Brain pericyte (primary cell): Measurements from ENCODE around the gene VSIR.

Source experiments
- DNase-seq: peaks from one replicate; pipeline ENCODE4 v3.0.0-alpha.2; 2012; ENCODE audit warnings: low read depth, low spot score

Gene VSIR

DNA sequence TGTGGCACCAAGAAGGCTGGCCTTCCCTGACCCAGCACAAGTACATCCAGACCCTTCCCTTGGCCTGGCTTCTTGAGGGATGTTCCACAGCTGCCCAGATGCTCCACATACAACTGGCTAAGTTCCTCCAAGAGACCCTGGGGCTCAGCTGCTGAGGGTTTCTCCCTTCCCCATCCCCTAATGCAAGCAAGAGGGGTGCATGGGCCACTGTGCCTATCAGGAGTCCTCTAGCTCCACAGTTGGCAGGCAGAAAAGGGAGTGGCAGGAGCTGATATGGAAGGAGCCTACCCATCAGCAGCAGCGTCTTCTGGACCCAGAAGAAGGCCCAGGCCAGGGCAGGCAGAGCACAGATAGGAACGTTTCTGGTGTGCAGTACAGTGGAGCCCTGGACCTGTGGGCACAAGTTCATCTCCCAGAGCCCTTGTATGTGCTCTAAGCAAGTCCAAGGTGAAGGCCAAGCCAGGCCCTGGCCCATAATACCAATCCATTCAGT is 26.2 kb downstream of the VSIR start:
- DNase-seq: no peak

DNA sequence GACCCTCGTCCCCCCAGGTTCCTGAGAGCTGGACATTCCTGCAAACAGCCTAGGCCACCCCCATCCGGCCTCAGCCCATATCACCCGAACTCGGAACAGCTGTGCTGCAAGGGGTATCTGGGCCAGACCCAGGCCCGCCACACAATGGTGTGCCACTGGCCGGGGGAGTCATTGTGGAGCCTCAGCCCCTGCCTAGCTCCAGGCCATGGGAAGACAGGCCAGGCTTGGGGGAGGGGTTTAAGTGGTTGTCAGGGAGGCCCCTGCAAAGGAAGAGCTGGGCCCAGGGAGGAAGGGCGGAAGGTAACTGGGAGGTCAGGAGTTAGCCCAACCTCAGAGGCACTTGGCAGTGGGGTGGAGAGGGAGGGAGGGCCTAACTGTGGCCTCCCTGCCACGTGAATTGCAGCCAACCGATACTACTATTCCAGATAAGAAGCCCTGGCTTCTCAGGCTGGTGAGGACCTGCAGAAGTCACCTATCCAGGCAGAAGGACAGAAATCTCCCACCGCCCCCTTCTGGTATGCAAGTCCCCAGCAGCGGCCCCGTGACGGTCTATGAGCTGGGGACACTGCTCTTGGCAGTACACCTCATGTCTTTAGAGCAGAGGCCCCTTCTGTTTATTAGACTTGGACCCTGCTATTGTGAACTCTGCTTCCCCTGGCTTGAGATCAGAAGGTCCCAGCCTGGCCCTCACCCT is 26.8 kb downstream of the VSIR start:
- DNase-seq: no peak

DNA sequence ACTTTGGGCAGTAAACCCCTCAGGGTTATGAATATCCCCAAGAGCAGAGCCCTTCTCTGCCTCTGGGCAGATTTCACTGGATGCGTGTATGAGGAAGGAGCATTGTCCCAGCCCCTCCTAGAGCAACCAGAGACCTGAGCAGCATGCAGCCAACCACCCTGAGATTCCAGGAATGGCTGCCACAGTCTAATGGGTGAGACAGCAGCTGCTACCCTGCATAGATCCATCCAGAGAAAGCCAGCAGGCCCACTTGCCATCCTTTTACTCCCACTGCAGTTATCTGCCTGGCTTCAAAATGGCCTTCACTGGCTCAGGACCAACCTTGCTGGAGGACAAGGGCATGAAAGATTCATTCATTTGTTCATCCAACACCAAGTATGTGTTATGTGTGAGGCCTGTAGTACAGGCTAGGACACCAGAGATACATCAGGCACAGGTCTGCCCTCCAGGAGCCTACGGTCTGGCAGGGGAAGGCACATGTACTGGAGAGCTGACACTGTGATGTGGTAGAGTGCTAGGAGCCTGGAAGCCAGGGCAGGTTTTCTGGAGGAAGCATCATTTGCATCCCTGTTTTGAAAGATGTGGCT is 27.6 kb downstream of the VSIR start:
- DNase-seq: no peak

DNA sequence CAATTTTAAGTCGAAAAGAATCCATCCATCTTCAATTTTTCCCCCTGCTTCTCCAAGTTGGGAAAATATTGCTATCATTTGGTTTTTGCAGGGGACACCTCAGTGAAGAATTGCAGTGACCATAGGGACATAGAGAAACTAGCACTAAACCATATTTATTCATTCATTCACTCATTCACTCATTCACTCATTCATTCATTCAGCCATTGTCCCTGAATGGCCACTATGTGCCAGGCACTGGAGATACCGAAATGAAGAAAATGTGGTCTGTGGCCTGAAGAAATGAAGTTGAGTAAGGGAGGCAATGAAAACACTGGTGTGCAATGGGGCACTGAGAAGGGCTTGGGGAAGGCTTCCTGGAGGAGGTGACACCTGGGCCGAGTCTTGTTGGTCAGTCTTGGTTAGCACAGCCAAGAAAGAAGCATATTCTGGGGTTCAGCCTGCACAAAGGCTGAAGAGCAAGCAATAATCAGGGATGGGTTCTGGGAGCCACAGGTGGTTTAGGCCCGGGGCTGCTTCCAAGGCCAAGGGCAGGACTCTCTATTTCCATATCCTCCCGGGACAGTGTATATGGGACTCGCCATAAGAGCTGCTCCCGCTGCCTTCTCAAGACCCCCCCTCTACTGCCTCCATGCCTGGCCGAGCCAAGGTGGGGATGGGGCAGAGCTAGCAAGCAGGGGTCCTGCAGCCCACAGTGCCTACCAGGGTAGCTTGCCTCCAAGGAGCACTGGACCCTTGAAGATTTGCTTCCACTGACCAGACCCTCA is 28.2 kb downstream of the VSIR start:
- no peak for DNase-seq

DNA sequence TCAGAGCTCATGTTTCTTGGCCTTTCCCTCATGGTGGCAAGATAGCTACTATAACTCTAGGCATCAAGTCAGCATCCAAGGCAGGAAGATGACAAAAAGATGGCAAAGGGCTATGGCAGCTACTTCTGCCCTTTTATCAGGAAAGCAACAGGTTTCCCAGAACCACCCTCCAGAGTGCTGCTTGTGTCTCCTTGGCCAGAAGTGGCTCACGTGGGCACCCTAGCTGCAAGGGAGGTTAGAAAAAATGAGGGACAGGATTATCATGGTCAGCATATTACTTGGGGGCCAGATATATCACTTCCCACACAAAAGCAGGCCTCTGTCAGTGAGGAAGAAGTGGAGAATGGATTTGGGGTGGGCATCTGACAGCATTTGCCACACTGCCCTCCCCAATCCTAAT is 29.5 kb downstream of the VSIR start:
- no peak for DNase-seq

DNA sequence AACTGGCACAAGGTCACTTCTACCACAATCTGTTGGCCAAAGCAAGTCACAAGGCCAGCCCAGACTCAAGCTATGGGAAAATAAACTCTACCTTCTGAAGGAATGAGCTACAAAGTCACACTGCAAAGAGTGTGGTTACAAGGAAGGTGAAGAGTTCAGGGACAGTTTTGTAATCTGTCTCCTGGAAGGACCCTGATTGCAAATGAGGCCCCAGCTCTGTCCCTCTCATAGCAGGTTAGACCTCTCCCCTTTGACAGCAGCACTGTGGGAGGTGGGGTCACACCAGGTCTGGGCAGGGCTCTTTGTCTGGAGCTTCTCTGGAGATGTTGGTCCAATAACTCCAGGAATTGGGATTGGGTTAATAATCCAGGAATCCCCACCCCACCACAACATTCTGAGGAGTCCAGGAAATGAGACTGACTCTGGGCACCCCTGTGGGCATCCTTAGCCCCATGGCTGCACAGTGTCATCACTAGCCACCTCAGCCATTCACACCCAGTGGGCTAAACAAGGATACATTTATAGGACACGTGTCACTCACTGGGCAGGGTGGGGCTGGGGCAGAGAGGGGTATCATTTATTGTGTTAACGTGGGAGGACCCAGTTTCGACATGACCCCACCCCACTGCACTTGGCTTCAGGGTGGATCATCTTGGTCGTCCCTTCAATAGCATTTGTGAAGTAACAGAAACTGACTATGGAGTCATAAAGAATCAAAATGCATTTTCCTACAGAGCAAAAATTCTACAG is 30.1 kb downstream of the VSIR start:
- DNase-seq: no peak

DNA sequence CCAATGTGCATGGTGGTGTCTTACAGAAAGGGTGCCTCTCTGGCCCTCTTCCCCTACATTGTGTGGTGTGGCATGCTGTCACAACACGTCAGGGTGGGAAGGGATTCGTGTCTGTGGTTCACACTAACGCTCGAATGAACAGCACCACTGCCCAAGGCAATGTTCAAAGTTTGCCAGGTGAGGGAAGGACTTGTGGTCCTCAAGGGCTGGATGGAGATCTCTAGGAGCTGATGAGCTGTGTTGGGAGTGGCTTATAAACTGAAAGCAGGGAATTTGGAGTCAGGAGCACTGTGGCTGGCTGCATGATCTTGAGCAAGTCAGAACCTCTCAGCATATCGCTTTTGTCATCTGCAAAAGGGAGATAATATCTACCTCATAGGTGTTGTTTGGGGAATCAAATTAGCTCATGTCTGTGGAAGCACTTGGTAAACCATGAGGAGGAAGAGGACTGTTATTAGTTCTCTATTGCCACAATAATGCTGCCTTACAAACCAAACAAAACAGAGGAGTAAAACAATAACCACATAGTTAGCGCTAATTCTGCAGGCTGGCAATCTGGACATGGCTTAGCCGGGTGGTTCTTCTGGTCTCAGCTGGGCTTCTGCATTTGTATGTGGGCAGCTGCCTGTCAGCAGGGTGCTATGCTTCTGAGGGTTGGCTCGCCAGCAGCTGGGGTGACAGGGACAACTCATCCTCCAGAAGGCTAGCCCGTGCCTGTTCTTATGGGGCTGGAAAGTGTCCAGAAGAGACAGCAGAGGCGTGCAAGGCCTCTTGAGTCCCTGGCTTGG is 30.8 kb downstream of the VSIR start:
- no peak for DNase-seq

DNA sequence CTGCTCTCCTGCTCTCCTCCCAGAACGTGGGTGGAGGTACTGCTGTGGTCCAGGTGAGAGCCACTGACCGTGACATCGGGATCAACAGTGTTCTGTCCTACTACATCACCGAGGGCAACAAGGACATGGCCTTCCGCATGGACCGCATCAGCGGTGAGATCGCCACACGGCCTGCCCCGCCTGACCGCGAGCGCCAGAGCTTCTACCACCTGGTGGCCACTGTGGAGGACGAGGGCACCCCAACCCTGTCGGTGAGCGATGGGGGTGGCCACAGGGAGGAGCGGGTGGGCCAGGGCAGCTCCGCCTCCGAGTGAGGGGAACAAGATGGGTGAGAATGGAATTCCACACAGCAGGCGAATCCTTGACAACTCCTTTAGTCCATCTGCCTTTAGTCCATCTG is 31.6 kb downstream of the VSIR start:
- DNase-seq: no peak

DNA sequence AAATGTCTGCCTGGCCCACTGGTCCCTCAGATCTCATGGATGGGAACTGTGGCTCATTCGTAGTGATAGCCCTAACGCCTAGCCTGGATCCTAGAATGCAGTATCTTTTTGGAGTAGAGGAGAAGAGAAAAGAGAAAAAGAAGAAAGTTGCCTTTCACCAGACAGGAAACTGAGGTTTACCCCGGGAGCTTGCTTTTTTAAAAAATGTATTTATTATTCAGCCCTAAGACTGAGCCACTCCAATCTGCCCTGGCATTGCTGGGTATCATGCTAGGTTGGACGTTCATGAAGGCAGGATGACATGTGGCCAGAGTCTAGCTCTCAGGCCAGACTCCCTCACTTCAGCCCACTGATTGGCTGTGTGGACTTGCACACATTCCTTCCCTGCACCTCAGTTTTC is 32.3 kb downstream of the VSIR start:
- no peak for DNase-seq

DNA sequence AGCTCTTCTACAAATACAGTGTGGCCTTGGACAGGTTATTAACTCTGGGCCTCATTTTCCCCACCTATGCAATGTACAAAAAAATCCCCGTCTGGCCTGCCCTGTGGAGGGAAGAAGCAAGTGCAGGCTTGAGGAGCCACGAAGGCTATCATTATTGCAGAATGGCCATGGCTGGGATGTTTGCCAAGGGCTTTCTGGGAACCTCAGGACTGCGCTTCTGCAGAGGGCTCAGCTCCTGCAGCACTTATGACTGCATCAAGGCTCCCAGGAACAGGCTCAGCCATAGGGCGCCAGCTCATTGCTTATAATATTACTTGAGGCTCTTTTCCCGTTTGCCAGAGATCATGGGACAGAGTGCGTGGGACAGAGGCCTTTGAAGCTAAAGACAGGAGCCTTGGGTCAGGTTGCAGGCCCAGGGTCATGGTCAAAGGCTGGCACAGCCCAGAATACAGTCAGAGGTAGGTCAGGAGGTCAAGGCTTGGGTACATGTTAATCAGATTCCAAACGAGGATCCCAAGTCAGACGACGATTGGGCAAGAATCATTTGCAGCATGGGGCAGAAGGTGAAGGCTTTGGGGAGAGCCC is 33.2 kb downstream of the VSIR start:
- no peak for DNase-seq

DNA sequence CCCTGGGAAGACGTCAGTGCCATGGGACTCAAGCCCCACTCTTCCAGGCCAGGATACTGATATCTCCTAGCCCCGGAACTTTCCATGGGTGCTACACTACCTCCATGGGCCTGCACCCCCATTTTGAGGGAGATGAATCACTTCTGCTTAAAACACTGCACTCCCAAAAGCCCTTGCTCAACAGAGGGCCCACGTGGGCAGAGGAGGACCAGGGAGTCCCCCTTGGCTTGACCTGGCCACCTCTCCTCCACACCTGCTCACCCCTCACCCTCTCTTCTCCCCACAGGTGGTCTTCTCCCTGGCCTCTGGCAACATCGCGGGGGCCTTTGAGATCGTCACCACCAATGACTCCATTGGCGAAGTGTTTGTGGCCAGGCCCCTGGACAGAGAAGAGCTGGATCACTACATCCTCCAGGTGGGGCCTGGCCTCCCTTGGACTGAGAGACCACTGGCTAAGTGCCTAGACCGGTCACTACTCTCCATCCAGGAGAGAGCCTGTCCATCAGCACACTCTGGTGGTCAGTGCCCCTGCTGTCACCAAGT is 33.9 kb downstream of the VSIR start:
- DNase-seq: no peak

DNA sequence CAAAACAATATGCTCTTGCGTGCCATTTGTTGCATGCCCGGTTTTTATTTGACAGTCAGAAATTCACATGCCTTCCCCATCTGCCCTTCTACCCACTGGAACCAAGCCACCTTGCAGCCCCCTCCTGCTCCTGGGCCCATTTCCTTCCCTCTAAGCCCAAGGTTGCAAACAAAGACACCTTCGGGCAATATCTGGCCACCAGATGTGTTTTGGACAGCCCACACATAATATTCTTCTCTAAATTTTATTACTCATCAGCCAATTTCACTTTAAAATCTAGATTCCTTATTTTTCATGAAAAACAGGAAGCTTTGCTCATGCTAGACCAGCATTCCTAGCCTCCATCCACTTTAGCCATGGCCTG is 35.5 kb downstream of the VSIR start:
- no peak for DNase-seq

DNA sequence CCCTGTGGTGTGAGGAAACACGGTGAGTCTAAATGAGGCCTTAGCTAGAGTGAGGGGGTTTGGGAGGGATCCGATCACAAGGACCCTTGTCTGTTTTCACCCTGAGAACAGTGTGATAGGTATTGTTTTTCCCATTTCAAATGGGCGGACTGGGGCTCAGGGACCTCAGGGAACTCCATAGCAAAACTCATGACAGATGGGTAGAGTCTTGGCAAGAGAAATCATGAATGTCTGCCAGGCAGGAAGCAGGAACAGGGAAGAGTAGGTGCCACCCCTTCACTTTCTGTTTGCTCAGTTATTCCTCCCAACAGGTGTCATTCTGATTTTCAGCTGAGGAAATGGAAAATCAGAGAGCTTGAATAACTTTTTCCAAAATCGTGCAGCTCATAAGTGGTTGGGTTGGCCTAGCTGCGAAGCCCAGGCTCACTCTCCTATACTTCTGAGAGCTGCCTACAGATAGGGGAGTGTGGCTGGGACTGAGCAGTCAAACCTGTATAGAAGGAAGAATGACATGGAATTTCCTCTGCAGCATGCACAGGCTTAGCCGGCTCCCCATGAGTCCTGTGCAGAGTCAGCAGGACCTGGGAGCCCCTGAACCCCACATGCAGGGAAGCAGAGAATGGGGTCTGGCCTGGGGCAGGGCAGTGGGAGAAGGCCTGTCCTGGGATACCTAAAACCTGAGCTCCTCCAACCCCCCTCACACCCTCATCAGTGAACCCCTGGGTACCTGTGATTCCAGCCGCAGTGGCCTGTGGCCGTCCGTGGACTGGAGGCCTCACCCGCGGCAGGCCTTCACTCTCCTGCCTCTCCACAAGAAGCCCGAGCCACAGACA is 36.1 kb downstream of the VSIR start:
- no peak for DNase-seq

DNA sequence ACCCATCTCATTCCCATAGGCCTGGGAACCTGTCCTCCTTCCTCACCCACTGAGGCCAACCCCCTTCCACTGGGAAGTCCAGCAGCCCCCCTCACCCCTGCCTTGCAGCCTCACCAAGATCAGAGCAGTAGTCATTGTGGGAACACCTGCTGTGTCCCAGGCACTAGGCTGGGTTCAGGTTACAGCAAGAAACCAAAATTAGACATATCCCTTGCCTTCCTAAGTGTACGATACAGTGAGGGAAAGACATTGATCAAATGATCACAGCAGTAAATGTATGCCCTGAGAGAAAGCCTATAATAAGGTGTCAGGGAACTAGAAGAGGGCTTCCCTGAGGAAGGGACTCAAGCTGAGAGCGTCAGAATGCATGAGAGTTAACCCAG is 36.8 kb downstream of the VSIR start:
- no peak for DNase-seq

DNA sequence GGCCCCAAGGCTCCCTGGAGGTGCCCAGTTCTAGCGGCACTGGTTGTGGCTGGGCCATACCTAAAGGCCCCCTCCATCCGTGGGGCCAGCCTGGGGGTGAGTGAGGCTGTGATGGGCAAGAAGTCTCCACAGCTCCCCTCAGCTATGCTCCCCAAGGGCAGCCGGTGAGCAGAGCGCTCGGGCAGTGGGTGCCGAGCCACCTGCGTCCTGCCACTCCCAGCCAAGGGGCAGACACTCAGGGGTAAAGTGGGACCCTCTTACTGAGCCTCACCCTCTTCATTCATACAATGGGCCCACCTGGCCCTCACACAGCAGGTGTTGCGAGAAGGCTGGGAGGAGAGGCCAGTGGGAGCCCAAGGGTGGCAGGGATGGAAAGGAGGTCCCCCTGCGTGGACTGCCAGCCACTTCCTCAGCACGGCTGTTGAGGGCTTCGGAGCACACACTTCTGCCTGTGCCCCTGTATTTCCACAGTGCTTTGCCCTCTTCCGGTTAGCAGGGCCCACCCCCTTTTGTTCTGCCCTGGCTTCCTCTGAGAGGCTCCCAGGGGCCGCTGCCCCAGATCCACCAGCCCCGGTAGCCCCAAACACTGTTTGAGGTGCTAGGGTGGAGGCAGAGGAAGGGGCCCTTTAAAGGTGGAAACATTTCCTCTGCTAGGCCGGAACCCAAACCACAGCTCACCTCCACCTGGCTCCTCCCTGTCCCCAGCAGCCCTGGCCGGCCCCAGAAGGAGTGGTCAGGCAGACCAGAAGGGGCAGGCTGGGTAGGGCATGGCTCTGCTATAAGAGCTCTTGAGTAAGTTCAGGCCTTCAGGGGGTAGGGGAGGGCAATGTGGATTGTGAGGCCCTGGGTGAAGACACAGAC is 37.4 kb downstream of the VSIR start:
- DNase-seq: no peak

DNA sequence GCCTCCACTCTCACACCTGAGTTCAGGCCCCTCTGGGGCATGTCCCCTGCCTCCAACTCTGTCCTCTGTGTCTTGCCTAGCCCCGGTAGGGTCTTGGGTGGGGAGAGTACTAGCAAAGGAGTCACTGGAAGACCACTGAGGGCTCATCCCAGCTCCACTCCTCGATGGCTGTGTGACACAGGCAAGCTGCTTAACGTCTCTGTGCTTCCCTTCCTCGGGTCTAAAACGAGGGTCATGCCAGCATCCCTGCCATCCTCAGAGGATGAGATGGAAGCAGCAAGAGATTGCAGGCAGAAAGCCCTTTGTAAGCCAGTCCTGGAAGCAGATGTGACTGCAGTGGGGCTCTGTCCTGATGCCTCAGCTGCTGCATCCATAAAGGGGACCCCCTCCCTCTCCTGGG is 38.5 kb downstream of the VSIR start:
- no peak for DNase-seq

DNA sequence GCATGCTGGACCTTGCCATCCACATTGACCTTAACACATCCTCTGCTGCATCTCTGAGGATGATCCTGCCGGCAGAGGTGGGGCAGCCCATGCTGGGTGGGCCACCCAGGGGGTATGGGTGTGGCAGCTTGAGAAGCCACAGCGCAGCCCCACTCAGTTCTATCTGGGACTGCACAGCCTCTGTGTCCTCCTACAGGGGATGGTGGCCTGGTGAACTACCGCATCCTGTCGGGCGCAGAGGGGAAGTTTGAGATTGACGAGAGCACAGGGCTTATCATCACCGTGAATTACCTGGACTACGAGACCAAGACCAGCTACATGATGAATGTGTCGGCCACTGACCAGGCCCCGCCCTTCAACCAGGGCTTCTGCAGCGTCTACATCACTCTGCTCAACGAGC is 41.5 kb downstream of the VSIR start:
- DNase-seq: no peak

DNA sequence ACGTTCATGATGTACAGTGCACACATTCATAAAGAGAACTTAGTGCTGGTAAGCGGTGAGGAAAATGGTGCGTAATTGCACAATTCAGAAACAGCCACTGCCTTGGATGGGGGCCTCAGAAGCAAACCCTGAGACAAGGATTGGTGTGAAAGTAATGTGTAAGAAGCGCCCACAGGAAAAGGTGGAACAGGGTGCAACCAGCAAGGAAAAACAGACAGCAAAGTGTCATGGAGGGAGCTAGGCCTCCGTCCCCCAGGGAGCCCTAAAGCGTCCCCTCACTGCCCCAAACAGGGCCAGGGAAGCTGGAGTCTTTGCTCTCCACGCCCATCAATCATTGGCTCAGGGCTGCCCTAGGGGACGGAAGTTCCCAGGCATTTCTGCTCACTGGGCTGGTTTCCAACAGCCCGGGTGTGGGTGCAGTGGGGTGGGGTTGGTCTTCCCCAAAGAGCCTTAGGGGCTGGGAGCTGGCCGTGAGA is 44.1 kb downstream of the VSIR start:
- no peak for DNase-seq
